Stimulated activated CD4-positive, alpha-beta T cell treated with anti-CD3 and anti-CD28 coated beads, Interleukin-12 subunit alpha, Interleukin-12 subunit beta, amount 100 ng/mL, for 48 hours (primary cell): Measurements from ENCODE around the gene DEGS2.
A peak's percentile ranks its signal among the peaks of the same experiment; 100 is the strongest.

Source experiments
- DNase-seq, 3 donors: peaks; one replicate each; pipeline ENCODE4 v3.0.0-alpha.2; 2020; ENCODE audit warnings: low read depth in 2 of 3, low spot score in 1 of 3

DEGS2 gene

GRCh38 chr14:100148837-100149731 lies 10.4 kb downstream of the DEGS2 start:
- DNase-seq: no peak

GRCh38 chr14:100147691-100148464 lies 11.6 kb downstream of the DEGS2 start:
- no peak for DNase-seq

- DNase-seq: peak; percentile 15 to 29 (median 27)
Measured at GRCh38 chr14:100147181-100147631, 12.2 kb downstream of the DEGS2 start.

GRCh38 chr14:100146531-100147091 lies 12.8 kb downstream of the DEGS2 start:
- no peak for DNase-seq

- no peak for DNase-seq
Measured at GRCh38 chr14:100145682-100146464, 13.6 kb downstream of the DEGS2 start.

GRCh38 chr14:100144996-100145646 lies 14.3 kb downstream of the DEGS2 start:
- DNase-seq: no peak

GRCh38 chr14:100144645-100144995 lies 14.8 kb downstream of the DEGS2 start:
- DNase-seq: no peak

- no peak for DNase-seq
Measured at GRCh38 chr14:100143934-100144333, 15.5 kb downstream of the DEGS2 start.

GRCh38 chr14:100143523-100143922 lies 15.9 kb downstream of the DEGS2 start:
- no peak for DNase-seq

- no peak for DNase-seq
Measured at GRCh38 chr14:100142073-100143040, 17.1 kb downstream of the DEGS2 start.

- no peak for DNase-seq
Measured at GRCh38 chr14:100141098-100141497, 18.3 kb downstream of the DEGS2 start.

GRCh38 chr14:100140452-100141078 lies 18.9 kb downstream of the DEGS2 start:
- DNase-seq: no peak

GRCh38 chr14:100138955-100139354 lies 20.5 kb downstream of the DEGS2 start:
- no peak for DNase-seq

- no peak for DNase-seq
Measured at GRCh38 chr14:100138082-100138787, 21.2 kb downstream of the DEGS2 start.

- no peak for DNase-seq
Measured at GRCh38 chr14:100137173-100137572, 22.3 kb downstream of the DEGS2 start.

- no peak for DNase-seq
Measured at GRCh38 chr14:100135784-100136183, 23.7 kb downstream of the DEGS2 start.

- no peak for DNase-seq
Measured at GRCh38 chr14:100135073-100135472, 24.4 kb downstream of the DEGS2 start.

- DNase-seq: no peak
Measured at GRCh38 chr14:100134586-100134985, 24.9 kb downstream of the DEGS2 start.
